ENCODE data around the gene RANBP6.

The RANBP6 gene

GRCh38 chr9:6007058-6007769 lies 8.2 kb downstream of the RANBP6 start:
- DNase-seq: peak; percentile 76

- DNase-seq: no peak
Measured at GRCh38 chr9:6006749-6007057, 8.7 kb downstream of the RANBP6 start.

GRCh38 chr9:6000955-6001354 lies 14.5 kb downstream of the RANBP6 start:
- DNase-seq: no peak

GRCh38 chr9:5999443-6000101 lies 15.9 kb downstream of the RANBP6 start:
- no peak for DNase-seq

- DNase-seq: no peak
Measured at GRCh38 chr9:5994493-5994892, 20.9 kb downstream of the RANBP6 start.

GRCh38 chr9:5988265-5988664 lies 27.2 kb downstream of the RANBP6 start:
- DNase-seq: no peak

DNA sequence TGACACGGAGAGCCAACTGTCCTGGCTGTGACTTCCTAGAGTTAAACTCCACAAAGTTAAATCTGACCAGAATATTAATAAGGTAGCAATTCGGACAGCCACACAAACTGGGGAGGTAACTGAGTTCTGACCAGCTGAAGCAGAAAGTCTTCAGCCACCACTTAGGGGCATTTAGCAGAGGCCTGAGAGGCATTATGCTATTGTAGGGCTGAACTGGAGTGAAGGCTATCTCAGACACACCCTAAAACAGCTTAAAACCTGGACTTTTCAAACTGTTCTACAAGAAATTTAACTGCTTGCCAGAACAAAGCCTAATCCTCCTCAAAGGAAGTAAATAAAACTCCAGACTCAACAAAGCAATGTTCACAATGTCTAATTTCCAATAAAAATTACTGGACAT lies 32.4 kb downstream of the RANBP6 start:
- DNase-seq: no peak

DNA sequence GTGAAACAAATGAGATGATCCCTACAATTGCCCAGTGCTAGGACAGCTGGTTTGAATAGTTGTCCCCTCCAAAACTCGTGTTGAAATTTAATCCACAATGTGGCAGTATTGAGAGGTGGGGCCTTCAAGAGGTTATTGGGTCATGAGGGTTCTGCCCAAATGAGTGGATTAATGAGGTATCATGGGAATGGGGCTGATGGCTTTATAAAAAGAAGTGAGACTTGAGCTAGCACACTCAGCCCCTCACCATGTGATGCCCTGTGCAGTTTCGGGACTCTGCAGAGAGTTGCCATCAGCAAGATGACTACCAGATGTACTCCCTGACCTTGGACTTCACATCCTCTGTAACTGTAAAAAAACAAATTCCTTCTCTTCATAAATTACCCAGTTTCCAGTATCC lies 33.1 kb downstream of the RANBP6 start:
- DNase-seq: no peak

- no peak for DNase-seq
Measured at GRCh38 chr9:5978523-5978922, 36.9 kb downstream of the RANBP6 start.

DNA sequence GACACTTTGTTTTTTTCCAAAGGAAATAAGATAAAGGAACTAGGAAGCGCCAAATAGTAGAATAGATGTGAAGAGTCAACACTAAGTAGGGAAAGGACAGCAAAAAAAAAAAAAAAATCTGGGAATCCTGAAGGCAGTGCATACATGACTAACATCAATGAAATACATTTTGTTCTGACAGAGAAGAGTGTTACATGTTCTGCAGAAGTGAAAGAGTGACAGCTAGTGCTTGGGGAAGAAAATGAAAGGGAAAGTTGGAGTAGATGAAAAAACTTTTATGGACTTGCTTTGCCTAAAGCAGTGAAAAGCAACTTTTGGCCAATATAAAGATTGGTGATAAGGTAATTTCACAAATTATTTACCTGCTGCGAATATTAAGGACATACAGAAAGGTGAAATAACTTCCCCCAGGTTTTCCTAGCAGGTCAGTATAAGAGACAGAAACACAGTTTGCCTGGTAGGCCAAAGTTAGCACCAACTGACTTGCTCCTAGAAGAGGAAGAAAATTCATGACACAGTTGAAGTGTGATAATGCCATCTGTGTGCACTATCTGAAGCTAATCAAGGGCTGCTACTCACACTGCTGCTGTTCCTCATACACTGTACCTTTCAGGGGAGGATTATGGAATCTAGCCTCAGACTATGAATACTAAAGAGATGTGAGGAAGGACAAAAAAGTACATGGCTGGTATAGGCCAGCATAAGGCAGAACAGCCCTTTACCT lies 38.6 kb downstream of the RANBP6 start:
- DNase-seq: no peak

DNA sequence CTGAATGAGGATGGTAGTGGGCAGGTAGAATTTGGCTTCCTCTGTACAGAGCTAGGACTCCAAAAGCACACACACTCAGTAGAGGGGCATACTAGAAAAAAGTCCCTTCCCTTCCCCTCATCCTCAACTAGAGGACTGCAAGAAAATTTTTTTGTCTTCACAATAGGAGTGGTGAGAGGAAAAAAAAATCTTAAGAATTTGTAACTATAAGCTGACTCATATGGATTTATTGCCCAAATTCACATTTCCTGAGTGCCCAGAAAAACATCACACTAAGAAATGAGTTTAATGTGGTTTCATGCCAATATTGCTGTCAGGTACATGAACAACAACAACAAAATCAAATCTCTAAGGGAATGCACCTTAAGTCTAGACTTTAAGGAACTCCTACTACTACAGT lies 43.7 kb downstream of the RANBP6 start:
- DNase-seq: peak; percentile 26
